Measurements from ENCODE around the gene VAMP5.

GRCh38 chr2:85594715-85595300 is 10.6 kb downstream of the VAMP5 start:
- TF ChIP-seq REST (IDR thresholded peaks at IDR 0.05) (no peak), GABPA (IDR thresholded peaks at IDR 0.05 in 1 of 2, conservative IDR thresholded peaks at IDR 0.05 in 1 of 2) (no peak), CTCF (IDR thresholded peaks at IDR 0.05; ENCODE audit: low read depth, low read length, missing input control) (no peak), FOXA1 (IDR thresholded peaks at IDR 0.05) (no peak), YY1 (IDR thresholded peaks at IDR 0.05) (no peak), RAD21 (IDR thresholded peaks at IDR 0.05) (no peak), JUND (IDR thresholded peaks at IDR 0.05) (no peak), TAF1 (conservative IDR thresholded peaks at IDR 0.05) (no peak)
